HCT116 (cell line): ENCODE data around the gene EPN1. TPM values are rescaled to one million over a fixed set of nuclear protein-coding genes. Genes with fewer than 3 reads are reported as not detected.
A peak's percentile ranks its signal among the peaks of the same experiment; 100 is the strongest.

Experiments
- ATAC-seq: fragments of 200-7000 bp; cut with Tn5 transposase; 2 replicates; pipeline ENCODE4 v1.9.1; 2020; ENCODE audit warnings: mild to moderate bottlenecking, moderate library complexity
- BruUV-seq: library from RNA; stranded (reverse); fragments of 400-500 nt; replicated peaks from 2 replicates; lab custom pipeline; 2021; lab: Mats Ljungman, UMichigan
- CTCF ChIA-PET: fragments of 300-600 bp; sonication (Branson Sonifier 250); formaldehyde crosslinking; loops from one replicate; lab custom pipeline; 2021; ENCODE audit warnings: antibody characterized with exemption; lab: Charles Lee
- POLR2A ChIA-PET: fragments of 300-600, 350-600 bp; sonication (Branson Sonifier 250); formaldehyde crosslinking; loops from one replicate; lab custom pipeline; 2021; ENCODE audit warnings: antibody characterized with exemption; lab: Charles Lee
- RAD21 ChIA-PET, 2 experiments: fragments of 300-600 bp; sonication (Branson Sonifier 250); formaldehyde crosslinking; loops; one replicate each; lab custom pipeline; 2023; ENCODE audit warnings: low total read pairs in 2 of 2; ENCODE audit not compliant: uncharacterized antibody in 2 of 2, unreplicated experiment in 2 of 2, low non-redundant PET in 1 of 2; lab: Charles Lee
- DNase-seq: peaks from one replicate; pipeline ENCODE4 v3.0.0-alpha.2; 2010; ENCODE audit warnings: low read depth, low spot score
- H2AFZ ChIP-seq: fragments of 200-600 bp; shearing (Covaris generic), sonication (generic); 2 replicates; pipeline ENCODE4 v1.6.1; 2017; ENCODE audit warnings: low read depth, mixed run types, mixed read lengths, antibody characterized with exemption, low read length; ENCODE audit not compliant: poor library complexity, severe bottlenecking
- H3K27ac ChIP-seq: 2 replicates; pipeline ENCODE4 v1.5.1; 2012; ENCODE audit warnings: low read depth, low read length
- H3K27me3 ChIP-seq: fragments of 200-600 bp; sonication (generic); 2 replicates; pipeline ENCODE4 v1.6.1; 2016; ENCODE audit warnings: mixed run types, low read length, mixed read lengths; ENCODE audit not compliant: insufficient read depth
- H3K36me3 ChIP-seq, 2 experiments: fragments of 200-500 bp in 1 of 2; fragments of 200-600 bp in 1 of 2; sonication (Bioruptor generic) in 1 of 2; sonication (generic) in 1 of 2; 2 replicates each; pipeline versions ENCODE4 v1.5.1 to v1.6.1; 2014 to 2016; ENCODE audit warnings: low read length in 2 of 2, inconsistent platforms in 1 of 2, mixed read lengths in 1 of 2, mixed run types in 1 of 2; ENCODE audit not compliant: insufficient read depth in 2 of 2, control insufficient read depth in 1 of 2
- H3K4me1 ChIP-seq, 2 experiments: fragments of 200-600 bp in 1 of 2; sonication (generic) in 1 of 2; 2 replicates each; pipeline versions ENCODE4 v1.5.1 to v1.6.1; 2012 to 2017; ENCODE audit warnings: low read length in 2 of 2, inconsistent platforms in 1 of 2, mild to moderate bottlenecking in 1 of 2, mixed read lengths in 1 of 2, mixed run types in 1 of 2, moderate library complexity in 1 of 2; ENCODE audit not compliant: insufficient read depth in 2 of 2, control insufficient read depth in 1 of 2
- H3K4me2 ChIP-seq: fragments of 200-600 bp; sonication (generic); 2 replicates; pipeline ENCODE4 v1.6.1; 2017; ENCODE audit warnings: mixed run types, low read length, mixed read lengths
- H3K4me3 ChIP-seq, 2 experiments: fragments of 200-600 bp in 1 of 2; sonication (generic) in 1 of 2; replicated peaks in 1 of 2; 2 replicates each; pipeline ENCODE4 v1.5.1; 2011 to 2016; ENCODE audit warnings: low read length in 2 of 2, control low read depth in 1 of 2, low read depth in 1 of 2, mild to moderate bottlenecking in 1 of 2, mixed read lengths in 1 of 2, mixed run types in 1 of 2
- H3K79me2 ChIP-seq: fragments of 200-600 bp; sonication (generic); 2 replicates; pipeline ENCODE4 v1.6.1; 2017; ENCODE audit warnings: mild to moderate bottlenecking, mixed run types, low read length, moderate library complexity, mixed read lengths; ENCODE audit not compliant: insufficient read depth
- H3K9ac ChIP-seq: fragments of 200-600 bp; sonication (generic); 2 replicates; pipeline ENCODE4 v1.6.1; 2016; ENCODE audit warnings: low read length, mixed read lengths
- H3K9me2 ChIP-seq: fragments of 200-600 bp; sonication (generic), shearing (Covaris generic); 2 replicates; pipeline ENCODE4 v1.6.1; 2017; ENCODE audit warnings: mixed run types, mild to moderate bottlenecking, moderate library complexity; ENCODE audit not compliant: insufficient read depth
- H3K9me3 ChIP-seq, 2 experiments: fragments of 200-500 bp in 1 of 2; fragments of 200-600 bp in 1 of 2; sonication (Bioruptor generic) in 1 of 2; sonication (generic) in 1 of 2; 2 replicates each; pipeline ENCODE4 v1.6.1; 2014 to 2017; ENCODE audit warnings: low read length in 2 of 2, mixed read lengths in 2 of 2, inconsistent platforms in 1 of 2, low read depth in 1 of 2, mild to moderate bottlenecking in 1 of 2, mixed run types in 1 of 2, moderate library complexity in 1 of 2; ENCODE audit not compliant: control insufficient read depth in 1 of 2, insufficient read depth in 1 of 2
- H4K20me1 ChIP-seq: fragments of 200-600 bp; sonication (generic), shearing (Covaris generic); 2 replicates; pipeline ENCODE4 v1.6.1; 2017; ENCODE audit warnings: mixed run types, mild to moderate bottlenecking, moderate library complexity; ENCODE audit not compliant: insufficient read depth
- ATF3 ChIP-seq: IDR thresholded peaks from 2 replicates; pipeline ENCODE4 v1.6.1; 2012
- CEBPB ChIP-seq: IDR thresholded peaks from 2 replicates; pipeline ENCODE4 v1.6.1; 2012; ENCODE audit warnings: low read depth
- CTCF ChIP-seq, 3 experiments: fragments of 200-600 bp in 1 of 3; sonication (generic) in 1 of 3; IDR thresholded peaks in 2 of 3; conservative IDR thresholded peaks in 1 of 3; 2 replicates each; pipeline ENCODE4 v1.5.1; 2012 to 2017; ENCODE audit warnings: low read depth in 2 of 3, low read length in 2 of 3, antibody characterized with exemption in 1 of 3, borderline replicate concordance in 1 of 3, control low read depth in 1 of 3, mild to moderate bottlenecking in 1 of 3, mixed read lengths in 1 of 3, mixed run types in 1 of 3, moderate library complexity in 1 of 3; ENCODE audit not compliant: insufficient read depth in 1 of 3
- ELF1 ChIP-seq: IDR thresholded peaks from 2 replicates; pipeline ENCODE4 v1.6.1; 2012; ENCODE audit warnings: low read depth, borderline replicate concordance
- EZH2phosphoT487 ChIP-seq: fragments of 200-600 bp; IDR thresholded peaks from 2 replicates; pipeline ENCODE4 v1.6.1; 2018; ENCODE audit warnings: antibody characterized with exemption, borderline replicate concordance
- MAX ChIP-seq: IDR thresholded peaks from 2 replicates; pipeline ENCODE4 v1.6.1; 2012
- POLR2A ChIP-seq: IDR thresholded peaks from 2 replicates; pipeline ENCODE4 v1.7.0; 2011; ENCODE audit warnings: borderline replicate concordance; ENCODE audit not compliant: insufficient read depth, insufficient read length; ENCODE audit errors: extremely low read depth
- POLR2AphosphoS5 ChIP-seq: IDR thresholded peaks from 2 replicates; pipeline ENCODE4 v1.6.1; 2011; ENCODE audit warnings: mild to moderate bottlenecking, low read depth, low read length, moderate library complexity
- RAD21 ChIP-seq: IDR thresholded peaks from 2 replicates; pipeline ENCODE4 v1.6.1; 2012; ENCODE audit warnings: low read depth, mild to moderate bottlenecking
- REST ChIP-seq: IDR thresholded peaks from 2 replicates; pipeline ENCODE4 v1.6.1; 2012; ENCODE audit warnings: low read depth
- SIN3A ChIP-seq: IDR thresholded peaks from 2 replicates; pipeline ENCODE4 v1.6.1; 2012; ENCODE audit warnings: low read depth
- SP1 ChIP-seq: IDR thresholded peaks from 2 replicates; pipeline ENCODE4 v1.6.1; 2012; ENCODE audit warnings: low read depth
- YY1 ChIP-seq: IDR thresholded peaks from 2 replicates; pipeline ENCODE4 v1.6.1; 2011; ENCODE audit warnings: low read length, low read depth, moderate library complexity, mild to moderate bottlenecking; ENCODE audit not compliant: insufficient replicate concordance; ENCODE audit errors: extremely low read depth
- ZNF274 ChIP-seq: fragments of 200-500 bp; sonication (Bioruptor generic); IDR thresholded peaks from 2 replicates; pipeline ENCODE4 v1.6.1; 2014; ENCODE audit warnings: mild to moderate bottlenecking, low read depth, low read length, inconsistent platforms
- intact Hi-C: fragments of 100-400 bp; cut with micrococcal nuclease; formaldehyde crosslinking; loops from 2 replicates; pipeline ENCODE4 v1.10.0; 2022
- total RNA-seq: library from RNA; stranded (reverse); gene quantifications from one replicate; pipeline ENCODE4 v1.2.1, GENCODE V29; 2021; ENCODE audit not compliant: unreplicated experiment

The EPN1 gene
- total RNA-seq, 1 experiment from 2014 or later = 122 TPM

DNA sequence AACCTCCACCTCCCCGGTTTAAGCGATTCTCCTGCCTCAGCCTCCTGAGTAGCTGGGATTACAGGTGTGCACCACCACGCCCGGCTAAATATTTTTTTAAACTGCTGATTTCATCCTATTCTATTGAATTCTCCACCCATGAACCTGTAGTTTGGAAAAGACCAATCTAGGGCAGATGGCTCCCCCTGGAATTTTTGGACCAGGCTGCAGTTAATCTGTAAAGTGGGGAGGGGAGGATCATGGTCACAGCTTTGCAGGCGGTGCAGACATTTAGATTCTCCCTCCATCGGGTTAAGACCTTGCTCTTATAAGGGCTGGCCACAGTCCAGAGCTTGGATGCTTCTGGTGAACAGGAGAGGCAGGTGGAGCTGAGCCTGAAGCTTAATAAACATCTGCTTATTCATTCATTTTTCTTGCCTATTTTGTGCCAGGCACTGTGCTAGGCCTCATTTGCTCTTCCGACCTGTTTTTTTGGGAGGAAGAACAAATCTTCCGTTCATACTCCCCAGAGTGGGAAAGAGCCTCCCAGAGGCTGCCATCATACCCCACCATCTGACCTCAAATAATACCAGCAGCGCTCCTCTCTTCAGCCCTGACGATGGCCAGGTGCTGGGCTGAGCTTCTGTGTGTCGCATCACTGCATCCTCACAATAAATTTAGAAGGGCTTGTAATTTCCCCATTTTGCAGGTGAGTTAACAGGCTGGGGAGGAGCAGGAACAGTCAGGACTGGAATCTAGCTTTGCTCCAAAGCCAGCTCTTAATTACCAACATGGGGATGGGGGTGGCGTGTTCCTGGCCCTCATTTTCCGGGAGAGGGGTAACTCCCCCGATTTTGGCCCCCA is 27.9 kb upstream of the EPN1 start:
- no peaks in the 10 kb centered on the region for H4K20me1 ChIP-seq
- DNase-seq (no peak), ATAC-seq (no peak)
- no peak overlapping the region for H2AFZ ChIP-seq
- no peak overlapping the region for H3K4me3 ChIP-seq
- H3K9me3 ChIP-seq = no peaks in the 10 kb centered on the region
- intact Hi-C loops = no loop called here
- ChIA-PET POLR2A (interaction anchor here (0.6 kb wide), 1 partner anchor 43 kb away, joined by 3 read pairs; no protein-coding TSS in a partner anchor), CTCF (no interaction called here), RAD21 (no interaction called here)
- peaks cover 35% of the 10 kb centered on the region for H3K79me2 ChIP-seq
- H3K9ac ChIP-seq = no peak overlapping the region
- no peaks in the 10 kb centered on the region for H3K27me3 ChIP-seq
- H3K4me1 ChIP-seq = peaks cover 6 to 25% of the 10 kb centered on the region in 2 experiments; a peak in 3 of 4 replicates
- no peak overlapping the region for H3K4me2 ChIP-seq
- peak overlapping the region; percentile 18; the same call in 1 of the 2 replicates for H3K27ac ChIP-seq
- H3K9me2 ChIP-seq = no peaks in the 10 kb centered on the region
- TF ChIP-seq REST = no peak
- TF ChIP-seq POLR2AphosphoS5 = no peak
- no peak for TF ChIP-seq RAD21
- no peak for TF ChIP-seq YY1
- TF ChIP-seq ELF1 = no peak
- TF ChIP-seq ATF3 = no peak
- TF ChIP-seq ZNF274 = no peak
- TF ChIP-seq SP1 = no peak
- no peak for TF ChIP-seq POLR2A
- TF ChIP-seq EZH2phosphoT487 = no peak
- no peak for TF ChIP-seq MAX
- no peak for TF ChIP-seq SIN3A
- no peak for TF ChIP-seq CEBPB
- no peak for TF ChIP-seq CTCF (IDR thresholded peaks at IDR 0.05 in 2 of 3, conservative IDR thresholded peaks at IDR 0.05 in 1 of 3; ENCODE audit: borderline replicate concordance in 1 of 3, insufficient read depth in 1 of 3, low read depth in 2 of 3, low read length in 2 of 3)
- no TSS peak for BruUV-seq
- H3K36me3 ChIP-seq = peaks cover 10 to 12% of the 10 kb centered on the region in 2 experiments; a peak in 3 of 4 replicates
